Activated CD4-positive, alpha-beta T cell treated with anti-CD3 and anti-CD28 coated beads for 36 hours (primary cell): ENCODE results near the gene PHACTR1. TPM values are rescaled to one million over a fixed set of nuclear protein-coding genes. Genes with fewer than 3 reads are reported as not detected.
A peak's percentile ranks its signal among the peaks of the same experiment; 100 is the strongest.
"Not testable (repeated sequence)": the region's sequence is repeated elsewhere in the genome, so short reads cannot be mapped to it uniquely, and the experiment has no call there.

Source experiments
- ATAC-seq: fragments of 200-7000 bp; cut with Tn5 transposase; one replicate; pipeline ENCODE4 v1.10.0; 2021; ENCODE audit warnings: mild to moderate bottlenecking, moderate library complexity
- CTCF ChIA-PET: fragments of 350-600 bp; sonication (Branson Sonifier 250); formaldehyde crosslinking; loops from one replicate; lab custom pipeline; 2021; ENCODE audit warnings: antibody characterized with exemption; lab: Charles Lee
- POLR2A ChIA-PET: fragments of 350-600 bp; sonication (Branson Sonifier 250); formaldehyde crosslinking; loops from one replicate; lab custom pipeline; 2021; ENCODE audit warnings: antibody characterized with exemption, inconsistent platforms; lab: Charles Lee
- DNase-seq: peaks from one replicate; pipeline ENCODE4 v3.0.0-alpha.2; 2020
- H3K27ac Mint-ChIP-seq: one replicate; pipeline ENCODE4 v1.8.0; 2021; ENCODE audit warnings: mixed read lengths
- H3K27me3 Mint-ChIP-seq: one replicate; pipeline ENCODE4 v1.8.0; 2021; ENCODE audit warnings: mixed read lengths
- H3K36me3 Mint-ChIP-seq: one replicate; pipeline ENCODE4 v1.8.0; 2021; ENCODE audit warnings: low read depth, mixed read lengths
- H3K4me1 Mint-ChIP-seq: one replicate; pipeline ENCODE4 v1.8.0; 2021; ENCODE audit warnings: mixed read lengths
- H3K4me3 Mint-ChIP-seq: one replicate; pipeline ENCODE4 v1.8.0; 2021; ENCODE audit warnings: mild to moderate bottlenecking, moderate library complexity, mixed read lengths
- H3K9me3 Mint-ChIP-seq: one replicate; pipeline ENCODE4 v1.8.0; 2021; ENCODE audit warnings: low read depth, mixed read lengths
- intact Hi-C, 2 experiments: fragments of 100-400 bp; cut with DNase I in 1 of 2; cut with micrococcal nuclease in 1 of 2; formaldehyde crosslinking; loops; one replicate each; pipeline versions ENCODE4 v1.14.2 to v1.15.1; 2022 to 2024; cut with DNase I, micrococcal nuclease
- total RNA-seq, 2 experiments: library from RNA; stranded (reverse); gene quantifications; one replicate each; pipeline ENCODE4 v1.2.3, GENCODE V29; 2021

The PHACTR1 gene
- total RNA-seq, 2 experiments from 2014 or later: 0.07 TPM; not detected in 1

- no peak for ATAC-seq
- Mint-ChIP-seq H3K27me3 (no peaks in the 10 kb centered on the region), H3K4me3 (no peak overlapping the region), H3K4me1 (no peaks in the 10 kb centered on the region), H3K27ac (no peak overlapping the region), H3K36me3 (peaks cover 41% of the 10 kb centered on the region), H3K9me3 (no peaks in the 10 kb centered on the region)
- no peak for DNase-seq
- intact Hi-C loops: no loop called here
- ChIA-PET CTCF (interaction anchor here (2.2 kb wide), 1 partner anchor 12 kb away, joined by 8 read pairs; no protein-coding TSS in a partner anchor), POLR2A (interaction anchor here (0.6 kb wide), 1 partner anchor 707 kb away, joined by 3 read pairs; no protein-coding TSS in a partner anchor)
Measured at GRCh38 chr6:13318821-13319220, 602.3 kb downstream of the PHACTR1 start.

GRCh38 chr6:13319891-13320564 is 603.5 kb downstream of the PHACTR1 start:
- intact Hi-C loops: no loop called here
- Mint-ChIP-seq H3K36me3 (peaks cover 42% of the 10 kb centered on the region), H3K4me3 (no peak overlapping the region), H3K9me3 (no peaks in the 10 kb centered on the region), H3K4me1 (no peaks in the 10 kb centered on the region), H3K27me3 (no peaks in the 10 kb centered on the region), H3K27ac (no peak overlapping the region)
- CTCF ChIA-PET: no interaction called here
- no peak for DNase-seq
- POLR2A ChIA-PET: interaction anchor here (0.7 kb wide), 1 partner anchor 627 kb away, joined by 7 read pairs; no protein-coding TSS in a partner anchor
- no peak for ATAC-seq

GRCh38 chr6:13326031-13326586 is 609.5 kb downstream of the PHACTR1 start:
- POLR2A ChIA-PET: not testable (repeated sequence)
- H3K36me3 Mint-ChIP-seq: peaks cover 15% of the 10 kb centered on the region
- H3K4me3 Mint-ChIP-seq: peak overlapping the region; percentile 12

DNA sequence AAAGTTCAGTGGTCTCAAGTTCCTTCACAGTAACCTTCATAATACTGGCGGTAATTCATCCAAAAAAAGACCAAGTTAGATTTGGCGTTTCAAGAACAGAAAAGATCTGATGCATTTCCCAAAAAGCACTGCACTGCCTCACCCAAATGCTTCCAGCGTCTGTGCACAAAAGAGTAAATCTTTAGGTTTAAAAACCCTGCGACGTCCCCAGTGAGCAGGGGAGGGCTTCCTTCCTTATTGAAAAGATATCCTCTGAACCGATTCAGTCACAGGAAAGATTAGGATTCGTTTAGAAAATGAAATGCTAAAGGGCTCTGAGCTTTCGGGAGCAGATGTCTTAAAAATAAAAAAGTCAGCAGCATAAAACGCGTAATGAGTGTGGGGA is 611.1 kb downstream of the PHACTR1 start:
- CTCF ChIA-PET: interaction anchor here (0.7 to 3.3 kb wide), 6 partner anchors 18 to 278 kb away, joined by 3 to 21 read pairs (median 8); partner anchors contain the start of gene SIRT5
- peak; percentile 5 for ATAC-seq
- peak; percentile 23 for DNase-seq
- Mint-ChIP-seq H3K4me1 (peaks cover 17% of the 10 kb centered on the region), H3K27me3 (no peaks in the 10 kb centered on the region), H3K9me3 (no peaks in the 10 kb centered on the region), H3K36me3 (peaks cover 9% of the 10 kb centered on the region), H3K27ac (peak overlapping the region; percentile 78), H3K4me3 (peak overlapping the region; percentile 88)
- intact Hi-C loops: loop anchor here (1.0 to 2.0 kb wide), 10 partner anchors 24 to 487 kb away; partner anchors contain the start of genes GFOD1 (in 1 of the 2), MCUR1 (in 1 of the 2), NOL7 (in 1 of the 2) and RANBP9 (in 1 of the 2)
- POLR2A ChIA-PET: interaction anchor here (0.7 to 2.4 kb wide), 4 partner anchors 25 to 247 kb away, joined by 3 to 12 read pairs (median 6); partner anchors contain the start of gene SIRT5

More at GRCh38 chr6:13326031-13326586, 609.5 kb downstream of the PHACTR1 start:
- H3K27ac Mint-ChIP-seq, ATAC-seq, H3K9me3 Mint-ChIP-seq, DNase-seq, H3K27me3 Mint-ChIP-seq, intact Hi-C loops: not testable (repeated sequence)
- peaks cover 17% of the 10 kb centered on the region for H3K4me1 Mint-ChIP-seq
- CTCF ChIA-PET: interaction anchor here (0.6 kb wide), 1 partner anchor 582 kb away, joined by 5 read pairs; no protein-coding TSS in a partner anchor

- peak; percentile 91 for ATAC-seq
- CTCF ChIA-PET: interaction anchor here (0.6 to 3.3 kb wide), 10 partner anchors 9 to 287 kb away, joined by 3 to 21 read pairs (median 6); partner anchors contain the start of genes NOL7 and SIRT5
- H3K36me3 Mint-ChIP-seq: peaks cover 9% of the 10 kb centered on the region
- DNase-seq: peak; percentile 96
- no peaks in the 10 kb centered on the region for H3K9me3 Mint-ChIP-seq
- H3K27me3 Mint-ChIP-seq: no peaks in the 10 kb centered on the region
- H3K4me1 Mint-ChIP-seq: peaks cover 17% of the 10 kb centered on the region
- H3K4me3 Mint-ChIP-seq: peak within 1 kb of the TSS; percentile 88
- POLR2A ChIA-PET: interaction anchor here (0.5 to 2.4 kb wide), 9 partner anchors 26 to 486 kb away, joined by 3 to 12 read pairs (median 4); partner anchors contain the start of genes MCUR1, NOL7 and SIRT5
- peak within 1 kb of the TSS; percentile 95 for H3K27ac Mint-ChIP-seq
- intact Hi-C loops: loop anchor here (1.0 to 2.0 kb wide), 10 partner anchors 25 to 486 kb away; partner anchors contain the start of genes GFOD1 (in 1 of the 2), MCUR1 (in 1 of the 2), NOL7 (in 1 of the 2) and RANBP9 (in 1 of the 2)
Measured at GRCh38 chr6:13328076-13328874, 611.7 kb downstream of the PHACTR1 start, which contains the start of gene TBC1D7. TSS of gene TBC1D7 (minus strand) at chr6:13328537. CDS start at chr6:13326898, 1,639 bp downstream.

- POLR2A ChIA-PET: interaction anchor here (0.5 to 2.4 kb wide), 6 partner anchors 26 to 486 kb away, joined by 3 to 12 read pairs (median 6); partner anchors contain the start of genes MCUR1, NOL7 and SIRT5
- H3K27me3 Mint-ChIP-seq: no peaks in the 10 kb centered on the region
- ATAC-seq: no peak
Measured at GRCh38 chr6:13328875-13329183, 612.3 kb downstream of the PHACTR1 start.

DNA sequence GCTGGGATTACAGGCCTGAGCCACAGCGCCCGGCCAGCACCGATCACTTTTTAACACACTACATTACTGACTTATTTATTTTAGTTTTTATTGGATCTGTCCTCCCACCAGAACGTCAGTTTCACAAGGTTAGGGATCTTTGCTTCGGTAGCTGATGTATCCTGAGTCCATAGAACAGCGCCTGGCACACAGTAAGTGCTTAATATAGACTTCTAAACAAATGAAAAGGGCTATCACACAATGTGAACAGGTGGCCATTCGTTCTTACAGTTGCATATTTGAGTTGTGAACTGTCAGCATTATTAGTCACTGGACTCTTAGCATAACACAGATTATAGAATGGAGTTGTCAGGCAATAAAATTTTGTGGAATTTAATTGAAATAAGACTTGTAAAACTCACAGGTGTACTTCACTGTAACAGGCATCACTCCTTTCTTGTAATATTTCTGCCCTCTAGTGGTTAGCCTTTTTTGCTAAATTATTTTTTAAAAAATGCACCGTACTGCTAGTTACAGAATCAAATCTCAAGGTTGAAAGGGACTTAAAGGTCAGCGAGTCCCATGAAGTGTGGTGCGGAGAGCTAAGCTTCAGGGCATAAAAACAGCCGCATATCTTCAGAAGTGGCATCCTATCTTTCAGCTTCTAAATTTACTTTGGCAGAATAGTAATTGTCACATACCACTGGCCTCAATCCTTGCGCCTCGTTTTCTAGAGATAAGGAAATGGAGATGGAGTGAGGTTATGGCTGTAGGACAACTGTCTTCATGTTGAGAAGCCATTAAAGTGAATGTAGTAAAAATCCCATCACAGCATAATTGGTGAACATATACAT is 615.2 kb downstream of the PHACTR1 start:
- intact Hi-C loops: loop anchor here (1.0 to 2.0 kb wide), 4 partner anchors 136 to 693 kb away; no protein-coding TSS in a partner anchor
- no peaks in the 10 kb centered on the region for H3K36me3 Mint-ChIP-seq
- H3K4me3 Mint-ChIP-seq: no peak overlapping the region
- CTCF ChIA-PET: interaction anchor here (0.6 to 3.6 kb wide), 14 partner anchors 10 to 420 kb away, joined by 3 to 22 read pairs (median 3); partner anchors contain the start of gene SIRT5
- ATAC-seq (no peak), DNase-seq (no peak)
- POLR2A ChIA-PET: no interaction called here
- H3K27me3 Mint-ChIP-seq: no peaks in the 10 kb centered on the region
- H3K4me1 Mint-ChIP-seq: peaks cover 19% of the 10 kb centered on the region
- no peaks in the 10 kb centered on the region for H3K9me3 Mint-ChIP-seq
- H3K27ac Mint-ChIP-seq: no peak overlapping the region

More at GRCh38 chr6:13328875-13329183, 612.3 kb downstream of the PHACTR1 start:
- peak overlapping the region; percentile 88 for H3K4me3 Mint-ChIP-seq
- H3K36me3 Mint-ChIP-seq: peaks cover 9% of the 10 kb centered on the region
- no peaks in the 10 kb centered on the region for H3K9me3 Mint-ChIP-seq
- peaks cover 17% of the 10 kb centered on the region for H3K4me1 Mint-ChIP-seq
- no peak for DNase-seq
- intact Hi-C loops: loop anchor here (1.0 to 2.0 kb wide), 10 partner anchors 26 to 485 kb away; partner anchors contain the start of genes GFOD1 (in 1 of the 2), MCUR1 (in 1 of the 2), NOL7 (in 1 of the 2) and RANBP9 (in 1 of the 2)
- H3K27ac Mint-ChIP-seq: peak overlapping the region; percentile 95
- CTCF ChIA-PET: interaction anchor here (0.6 to 3.3 kb wide), 10 partner anchors 9 to 286 kb away, joined by 3 to 21 read pairs (median 6); partner anchors contain the start of genes NOL7 and SIRT5

GRCh38 chr6:13332349-13332706 is 615.8 kb downstream of the PHACTR1 start:
- ATAC-seq (no peak), DNase-seq (no peak)
- Mint-ChIP-seq H3K9me3 (no peaks in the 10 kb centered on the region), H3K27me3 (no peaks in the 10 kb centered on the region), H3K27ac (no peak overlapping the region), H3K4me3 (no peak overlapping the region), H3K4me1 (peaks cover 15% of the 10 kb centered on the region), H3K36me3 (no peaks in the 10 kb centered on the region)
- intact Hi-C loops: loop anchor here (1.0 kb wide), 2 partner anchors 137 to 421 kb away; no protein-coding TSS in a partner anchor
- POLR2A ChIA-PET: no interaction called here
- CTCF ChIA-PET: interaction anchor here (0.6 to 3.6 kb wide), 9 partner anchors 9 to 421 kb away, joined by 3 to 22 read pairs (median 3); partner anchors contain the start of gene SIRT5

DNA sequence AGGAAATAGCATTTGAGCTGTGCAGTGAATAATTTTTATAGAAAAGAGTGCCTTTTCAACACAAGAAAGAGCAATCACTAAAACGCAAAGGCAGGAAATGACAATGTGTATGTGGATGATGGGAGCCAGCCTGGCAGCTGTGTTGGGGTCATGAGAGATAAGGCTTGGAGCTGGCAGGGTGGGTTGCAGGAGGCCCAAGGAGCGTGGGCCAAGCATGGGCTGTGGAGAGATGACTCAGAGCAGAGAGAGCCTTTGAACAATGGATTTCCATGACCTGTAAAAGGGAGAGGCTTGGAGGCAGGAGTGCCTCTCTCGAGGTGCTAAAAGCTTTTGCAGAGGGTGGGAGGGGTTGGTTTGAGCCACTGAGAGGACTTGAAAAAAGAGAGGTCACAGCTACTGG is 618.4 kb downstream of the PHACTR1 start:
- H3K27ac Mint-ChIP-seq: no peak overlapping the region

More for the DNA sequence above, 618.4 kb downstream of the PHACTR1 start:
- H3K9me3 Mint-ChIP-seq: no peaks in the 10 kb centered on the region
- intact Hi-C loops: no loop called here
- CTCF ChIA-PET: interaction anchor here (0.5 to 2.1 kb wide), 9 partner anchors 12 to 389 kb away, joined by 3 to 11 read pairs (median 4); no protein-coding TSS in a partner anchor
- DNase-seq: no peak
- no peak for ATAC-seq
- POLR2A ChIA-PET: no interaction called here
- H3K4me1 Mint-ChIP-seq: peaks cover 7% of the 10 kb centered on the region
- H3K36me3 Mint-ChIP-seq: no peaks in the 10 kb centered on the region
- H3K27me3 Mint-ChIP-seq: no peaks in the 10 kb centered on the region
- H3K4me3 Mint-ChIP-seq: no peak overlapping the region
